GM18505 (cell line): ENCODE measurements around the gene CASZ1.

Experiments
- ATAC-seq: cut with Tn5 transposase; IDR thresholded peaks from one replicate; pipeline ENCODE4 v1.9.1; 2021; ENCODE audit not compliant: unreplicated experiment
- POLR2A ChIP-seq: IDR thresholded peaks from 4 replicates; pipeline ENCODE4 v1.6.1; 2011; ENCODE audit warnings: borderline replicate concordance; ENCODE audit not compliant: insufficient read depth, insufficient read length; ENCODE audit errors: extremely low read depth

The CASZ1 gene

DNA sequence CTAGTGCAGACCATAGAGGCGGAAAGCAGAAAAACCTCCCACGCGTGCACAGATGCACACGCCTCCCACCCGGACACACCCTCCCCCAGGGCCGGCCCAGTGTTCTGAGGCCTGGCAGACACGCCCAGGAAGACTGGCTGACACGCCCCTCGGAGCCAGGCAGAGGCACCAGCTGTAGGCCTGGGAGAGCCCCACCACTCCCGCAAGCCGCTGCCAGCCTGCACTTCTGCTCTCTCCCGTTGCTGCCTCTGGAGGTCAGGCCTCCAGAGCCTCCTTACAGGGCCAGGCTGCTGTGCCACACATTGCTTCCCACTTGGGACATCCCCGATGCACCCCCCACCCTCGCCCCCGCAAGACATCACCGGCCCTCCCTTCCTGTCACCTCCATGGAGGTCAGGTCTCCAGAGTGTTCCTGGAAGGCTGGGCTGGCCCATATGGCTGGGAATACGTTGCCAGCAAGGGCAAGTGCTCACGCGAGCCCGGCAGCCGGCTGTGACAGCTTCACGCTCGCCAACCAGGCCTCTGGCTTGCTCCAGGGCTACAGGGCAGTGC lies 40.4 kb downstream of the CASZ1 start:
- no peak for ATAC-seq
- no peak for TF ChIP-seq POLR2A

DNA sequence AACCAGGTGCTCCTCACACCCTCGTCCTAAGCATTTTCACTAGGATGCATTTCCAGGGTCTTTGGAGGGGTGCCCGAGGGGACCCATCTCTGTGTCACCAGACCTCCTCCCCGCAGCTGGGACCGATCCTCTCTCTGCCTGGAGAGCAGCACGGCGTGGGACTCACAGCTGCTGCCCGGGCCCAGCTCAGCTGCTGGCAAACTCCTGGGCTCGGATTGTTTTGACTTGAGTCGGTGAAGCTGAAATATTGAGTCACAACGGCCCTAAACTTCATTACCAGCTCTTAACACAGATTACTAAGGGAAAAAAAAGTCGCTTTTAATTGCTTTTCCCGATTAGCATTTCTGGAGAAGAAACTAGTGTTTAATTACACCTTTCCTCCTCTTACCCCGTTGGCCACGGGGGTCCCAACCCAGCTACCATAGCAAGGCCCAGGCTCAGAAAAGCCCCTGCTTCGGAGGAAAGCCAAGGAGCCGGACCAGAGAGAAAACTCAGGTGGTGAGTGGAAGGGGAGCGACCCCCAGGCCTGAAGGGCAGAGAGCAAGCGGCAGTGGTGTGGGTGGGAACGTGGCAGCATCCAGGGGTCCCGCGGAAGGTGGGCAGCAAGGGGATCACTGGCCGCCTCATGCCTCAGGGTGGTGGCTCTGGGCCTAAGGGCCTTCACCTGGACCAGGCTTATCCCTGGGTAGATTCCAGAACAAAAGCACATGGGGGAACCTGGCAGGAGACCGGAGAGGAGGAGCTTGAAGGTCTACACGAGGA lies 41.7 kb downstream of the CASZ1 start:
- TF ChIP-seq POLR2A = no peak
- no peak for ATAC-seq

DNA sequence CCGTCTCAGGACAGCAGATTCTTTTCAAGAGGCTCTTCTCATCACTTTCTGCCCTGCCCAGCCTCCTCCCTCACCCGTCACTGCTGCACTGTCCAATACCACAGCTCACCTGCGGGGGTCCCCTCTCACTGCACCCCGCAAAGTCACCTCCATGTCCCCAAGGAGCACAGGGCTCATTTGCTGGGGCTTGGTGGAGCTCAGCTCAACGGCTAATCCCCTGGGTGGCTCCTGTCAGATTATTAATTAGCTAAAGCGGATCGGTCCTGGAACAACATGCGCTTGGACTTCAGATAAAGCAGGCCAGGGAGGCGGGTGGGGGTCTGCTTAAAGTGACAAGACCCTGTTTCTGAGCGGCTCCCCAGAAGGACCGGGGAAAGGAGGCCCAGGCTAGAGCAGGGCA lies 43.1 kb downstream of the CASZ1 start:
- no peak for ATAC-seq
- TF ChIP-seq POLR2A = no peak

DNA sequence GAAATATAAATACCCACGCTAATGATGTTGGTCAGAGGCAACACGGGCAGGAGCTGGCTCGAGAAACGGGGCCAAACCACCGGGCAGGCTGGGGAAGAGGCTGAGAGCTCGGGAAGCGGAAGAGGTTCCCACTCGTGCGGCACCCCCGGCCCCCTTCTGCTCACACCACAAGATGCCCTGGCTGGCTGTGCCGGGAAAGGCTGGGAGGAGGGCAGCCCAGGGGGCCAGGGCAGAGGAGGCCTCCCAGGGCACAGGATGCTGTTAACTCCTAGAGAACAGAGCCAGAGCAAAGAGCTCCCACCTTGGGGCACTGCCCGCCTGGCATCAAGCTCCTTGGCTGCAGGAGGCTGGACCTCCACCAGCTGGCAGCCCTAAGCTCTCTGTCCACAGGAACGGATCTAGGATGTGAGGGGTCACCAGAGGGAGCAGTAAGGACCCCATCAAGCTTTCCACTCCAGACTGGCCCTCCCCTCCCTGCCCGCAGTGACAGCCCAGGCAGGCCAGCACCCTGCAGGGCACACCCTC lies 44.8 kb downstream of the CASZ1 start:
- no peak for ATAC-seq
- TF ChIP-seq POLR2A = no peak

DNA sequence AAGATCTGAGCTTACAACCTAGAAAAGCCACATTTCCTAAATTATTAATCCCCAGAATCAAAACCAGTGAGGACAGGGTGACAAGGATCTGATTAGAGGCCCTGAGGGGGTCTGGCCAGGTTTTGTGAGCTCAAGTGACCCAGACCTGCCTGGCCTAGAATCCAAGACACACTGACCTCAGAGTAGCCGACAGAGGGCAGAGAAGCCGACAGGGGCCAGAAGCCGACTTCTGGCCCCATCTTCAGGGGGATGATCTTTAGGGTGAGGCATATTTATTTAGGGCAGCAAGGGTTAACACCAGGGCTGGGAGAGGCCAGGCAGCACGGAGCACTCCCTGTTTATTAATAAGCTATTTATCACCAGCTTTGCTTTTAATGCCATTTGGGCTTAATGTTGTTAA lies 45.3 kb downstream of the CASZ1 start:
- no peak for TF ChIP-seq POLR2A
- ATAC-seq = no peak

DNA sequence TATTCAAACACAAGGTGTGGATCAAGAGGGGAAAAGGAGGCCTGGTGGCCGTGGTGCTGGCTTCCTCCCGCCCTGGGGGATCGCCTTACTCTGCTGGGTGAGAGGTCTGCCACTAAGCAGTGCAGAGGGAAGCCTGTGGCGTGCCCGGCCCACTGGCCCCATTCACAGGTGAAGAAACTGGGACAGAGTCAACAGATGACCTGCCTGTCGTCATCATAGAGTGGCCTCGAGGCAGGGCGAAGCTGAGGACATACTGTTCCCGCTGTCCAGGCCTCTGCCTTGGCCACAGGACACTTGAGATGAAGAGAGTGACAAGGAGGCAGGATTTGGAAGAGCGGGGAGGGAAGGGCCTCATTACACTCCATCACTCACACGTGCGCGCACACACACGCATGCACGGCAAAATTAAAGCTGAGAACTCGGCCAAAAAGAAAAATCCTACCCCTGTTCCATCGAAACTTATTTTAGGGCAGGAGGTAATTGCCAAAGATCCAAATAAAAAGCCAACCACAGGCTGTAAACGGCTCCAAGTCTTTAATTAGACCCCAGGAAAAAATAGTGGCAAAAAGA lies 50.5 kb downstream of the CASZ1 start:
- TF ChIP-seq POLR2A = no peak
- no peak for ATAC-seq

DNA sequence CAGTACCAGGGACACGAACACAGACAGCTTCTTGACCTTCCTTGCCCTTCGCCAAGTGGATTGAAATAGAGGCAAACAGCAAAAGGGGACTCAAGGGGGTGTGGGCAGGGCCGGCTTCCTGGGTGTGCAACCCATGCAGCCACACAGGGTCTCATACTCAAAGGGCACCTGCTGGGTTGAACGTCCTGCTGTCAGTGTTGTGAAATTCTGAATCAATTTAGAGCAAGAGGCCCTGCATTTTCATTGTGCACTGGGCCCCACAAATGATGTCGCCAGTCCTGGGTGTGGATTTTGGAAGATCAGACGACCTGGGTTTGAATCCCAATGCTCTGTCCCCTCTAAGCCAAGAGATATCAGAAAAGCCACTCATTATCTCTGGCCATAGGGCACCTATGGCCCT lies 51.1 kb downstream of the CASZ1 start:
- ATAC-seq = no peak
- TF ChIP-seq POLR2A = no peak

DNA sequence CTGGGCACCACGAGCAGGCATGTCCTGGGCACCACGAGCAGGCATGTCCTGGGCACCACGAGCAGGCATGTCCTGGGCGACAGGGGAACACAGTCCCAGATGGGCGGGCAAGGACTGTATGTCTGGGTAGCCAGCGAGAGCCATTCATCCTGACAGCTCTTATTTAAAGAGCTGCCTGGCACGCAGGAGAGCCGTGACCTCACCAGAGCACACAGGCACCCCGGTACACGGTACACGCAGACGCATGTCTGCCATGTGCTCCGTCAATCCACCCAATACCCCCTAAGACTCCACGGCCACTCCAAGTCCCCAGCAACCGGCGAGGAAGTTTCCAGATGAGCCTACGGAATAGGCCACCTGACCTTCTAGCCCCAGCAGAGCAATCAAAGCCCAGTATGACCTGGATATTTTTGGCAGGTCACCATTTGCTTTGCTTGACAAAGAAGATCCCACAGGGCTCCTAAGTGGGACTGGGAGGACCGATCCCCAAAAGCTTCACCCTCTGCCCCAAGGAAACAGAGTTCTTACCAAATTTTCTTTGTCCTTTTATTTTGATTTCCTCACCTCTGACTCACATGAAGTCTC lies 51.7 kb downstream of the CASZ1 start:
- no peak for TF ChIP-seq POLR2A
- ATAC-seq = no peak

DNA sequence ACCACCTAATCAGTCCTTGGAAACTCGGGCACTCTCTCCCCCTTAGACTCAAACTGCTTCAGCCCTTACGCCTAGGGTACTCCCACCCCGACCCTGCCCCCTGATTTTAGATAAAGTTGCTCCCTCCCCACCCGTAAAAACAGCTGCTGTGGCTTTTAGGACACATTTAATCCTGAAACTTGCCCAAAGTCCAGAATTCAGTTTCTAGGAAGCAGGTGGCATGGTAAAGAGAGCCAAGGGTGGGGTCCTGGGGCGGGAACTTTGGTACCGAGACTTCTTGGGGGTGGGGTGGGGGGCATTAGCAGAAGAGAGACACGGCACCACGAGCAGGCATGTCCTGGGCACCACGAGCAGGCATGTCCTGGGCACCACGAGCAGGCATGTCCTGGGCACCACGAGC lies 52.4 kb downstream of the CASZ1 start:
- no peak for ATAC-seq
- TF ChIP-seq POLR2A = no peak

DNA sequence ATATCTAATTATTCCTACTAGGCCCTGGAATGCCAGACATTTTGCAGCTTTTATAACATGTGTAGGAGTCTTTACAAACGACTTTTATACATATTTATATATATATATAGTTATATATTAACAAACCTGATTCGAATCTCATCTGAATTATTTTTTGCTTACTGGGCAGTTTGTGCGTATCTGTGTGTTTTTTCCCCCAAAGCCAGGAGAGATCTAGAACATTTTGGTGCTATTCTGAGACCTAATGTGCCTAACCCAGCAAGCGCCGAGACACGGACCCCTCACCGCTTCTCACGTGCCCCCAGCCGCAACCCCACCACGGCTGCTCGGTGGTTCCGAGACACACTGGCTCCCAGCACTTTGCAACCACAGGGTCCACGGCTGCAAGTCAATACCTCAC lies 54.8 kb downstream of the CASZ1 start:
- no peak for ATAC-seq
- no peak for TF ChIP-seq POLR2A

DNA sequence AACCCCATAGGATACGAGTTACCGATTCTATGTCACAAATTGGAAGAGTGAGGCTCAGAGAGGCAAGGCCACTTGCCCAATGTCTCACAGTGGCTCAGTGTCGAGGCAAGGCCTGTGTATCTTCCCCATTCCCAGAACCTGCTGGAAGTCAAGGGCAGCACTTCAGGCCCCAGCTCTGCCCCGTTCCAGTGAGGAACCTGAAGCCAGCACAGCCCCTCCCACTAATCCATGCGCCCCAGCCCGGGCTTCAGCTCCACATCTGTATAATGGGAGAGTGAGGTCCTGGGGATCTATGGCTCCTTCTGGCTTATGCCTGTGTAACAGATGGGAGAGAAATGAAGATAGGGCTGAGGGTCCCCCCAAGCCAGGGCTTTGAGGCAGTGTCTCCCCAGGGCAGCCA lies 56.3 kb downstream of the CASZ1 start:
- ATAC-seq = no peak
- no peak for TF ChIP-seq POLR2A

DNA sequence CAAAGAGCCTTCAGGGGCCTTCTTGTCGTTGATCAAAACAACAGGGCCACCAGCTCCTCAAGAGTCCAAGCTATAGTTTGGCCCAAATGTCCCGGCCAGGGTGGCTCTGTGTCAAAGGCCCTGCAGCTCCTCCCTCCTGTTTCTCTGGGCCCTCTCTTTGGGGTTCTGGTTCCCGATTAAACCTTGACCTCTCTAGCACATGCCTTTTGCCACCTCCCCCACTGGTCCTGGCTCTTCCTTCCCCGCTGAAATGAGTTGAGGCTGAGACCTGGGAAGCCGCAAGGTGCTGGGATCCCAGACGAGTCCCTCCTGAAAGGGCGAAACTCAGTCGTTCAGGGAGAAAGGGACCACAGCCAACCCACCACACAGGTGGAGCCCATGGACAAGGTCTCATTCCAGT lies 56.9 kb downstream of the CASZ1 start:
- no peak for ATAC-seq
- TF ChIP-seq POLR2A = no peak

DNA sequence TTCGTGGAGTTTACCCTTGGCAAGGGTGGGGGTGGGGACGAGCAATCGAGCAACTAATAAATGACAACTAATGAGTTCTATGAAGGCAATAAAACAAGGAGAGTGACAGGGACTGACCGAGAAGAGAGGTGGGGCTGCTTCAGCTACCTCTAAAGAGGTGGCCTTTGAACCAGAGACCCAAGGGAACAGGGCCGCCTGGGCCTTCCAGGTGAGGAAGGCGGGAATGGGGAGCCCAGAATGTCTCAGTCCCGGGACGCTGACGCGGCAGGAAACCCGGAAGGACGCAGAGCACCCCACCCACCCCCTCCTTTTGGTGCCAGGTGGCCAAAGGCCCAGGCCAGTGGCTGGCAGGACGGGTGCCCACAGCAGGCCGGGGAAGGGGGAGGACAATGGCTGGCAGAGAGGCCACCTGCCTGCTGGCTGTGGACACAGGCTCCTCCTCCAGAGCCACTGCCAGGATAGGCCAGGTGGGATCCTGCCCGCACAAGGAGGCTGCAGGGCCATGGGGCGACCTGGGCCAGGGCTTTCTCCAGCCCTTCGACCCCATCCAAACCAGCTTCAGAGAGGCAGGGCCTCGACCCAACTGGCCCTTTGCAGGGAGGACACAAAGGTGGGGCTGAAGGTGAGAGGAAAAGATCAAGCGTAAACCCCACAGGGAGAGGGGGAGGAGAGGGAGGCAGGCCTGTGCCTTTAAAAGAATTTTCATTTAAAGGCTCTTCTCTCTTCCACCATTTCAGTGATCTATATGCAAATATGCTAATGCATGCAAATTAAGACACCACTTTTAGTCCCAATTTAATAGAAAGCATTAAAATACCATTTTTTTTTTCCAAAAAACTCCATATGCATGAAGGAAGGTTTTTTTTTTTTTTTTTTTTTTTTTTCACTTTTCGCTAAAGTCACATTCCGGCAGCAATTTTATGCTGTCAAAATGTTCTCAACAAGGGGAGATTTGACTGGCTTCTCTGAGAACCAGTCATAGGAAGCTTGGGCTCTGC lies 58.1 kb downstream of the CASZ1 start:
- no peak for ATAC-seq
- no peak for TF ChIP-seq POLR2A

DNA sequence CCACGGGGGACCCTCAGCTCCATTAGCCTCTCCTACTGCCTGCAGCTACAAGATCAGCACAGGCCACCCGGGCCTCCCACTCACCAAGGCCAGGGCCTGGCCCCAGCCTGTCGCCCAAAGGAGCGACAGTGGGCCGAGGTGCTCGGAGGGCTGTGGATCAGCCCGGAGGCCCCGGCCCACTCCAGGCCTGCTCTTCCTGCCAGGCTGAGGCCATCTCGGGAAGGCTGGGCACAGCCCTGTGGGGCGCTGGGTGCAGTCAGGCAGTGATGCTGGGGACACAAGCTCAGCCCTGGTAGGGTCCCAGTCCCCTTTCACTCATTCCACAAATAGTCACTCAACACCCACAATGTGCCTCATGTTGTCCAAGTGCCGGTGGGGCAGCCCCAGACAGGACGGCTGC lies 58.8 kb downstream of the CASZ1 start:
- no peak for ATAC-seq
- no peak for TF ChIP-seq POLR2A
